LNCAP (cell line): ENCODE measurements around the gene ADAMTSL3.

Source experiments
- TF ChIP-seq, protein P1 (sequence below): fragments of 450-650 bp; IDR thresholded peaks from 2 replicates; pipeline ENCODE4 v1.5.1; 2017; ENCODE audit warnings: mild to moderate bottlenecking

The ADAMTSL3 gene

DNA sequence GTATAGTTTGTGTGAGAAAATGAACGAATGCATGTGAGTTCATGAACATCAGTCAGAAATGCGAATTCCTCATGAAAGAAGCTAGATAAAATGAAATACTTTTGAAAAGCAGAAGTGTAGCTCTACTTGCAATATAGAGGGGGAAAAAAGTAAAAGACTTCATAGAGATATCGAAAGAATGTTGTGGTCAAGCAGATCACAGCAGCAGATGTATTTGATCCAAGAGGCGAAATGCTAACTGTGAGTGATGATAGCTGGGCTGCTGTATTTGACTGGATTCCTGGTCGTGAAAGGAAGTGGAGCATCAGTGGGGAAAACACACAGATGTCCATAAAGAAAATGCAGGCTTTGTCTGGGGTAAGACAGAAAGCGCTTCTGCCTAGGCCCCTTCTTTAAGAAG, 112.4 kb downstream of the ADAMTSL3 start:
- TF ChIP-seq, protein P1, sequence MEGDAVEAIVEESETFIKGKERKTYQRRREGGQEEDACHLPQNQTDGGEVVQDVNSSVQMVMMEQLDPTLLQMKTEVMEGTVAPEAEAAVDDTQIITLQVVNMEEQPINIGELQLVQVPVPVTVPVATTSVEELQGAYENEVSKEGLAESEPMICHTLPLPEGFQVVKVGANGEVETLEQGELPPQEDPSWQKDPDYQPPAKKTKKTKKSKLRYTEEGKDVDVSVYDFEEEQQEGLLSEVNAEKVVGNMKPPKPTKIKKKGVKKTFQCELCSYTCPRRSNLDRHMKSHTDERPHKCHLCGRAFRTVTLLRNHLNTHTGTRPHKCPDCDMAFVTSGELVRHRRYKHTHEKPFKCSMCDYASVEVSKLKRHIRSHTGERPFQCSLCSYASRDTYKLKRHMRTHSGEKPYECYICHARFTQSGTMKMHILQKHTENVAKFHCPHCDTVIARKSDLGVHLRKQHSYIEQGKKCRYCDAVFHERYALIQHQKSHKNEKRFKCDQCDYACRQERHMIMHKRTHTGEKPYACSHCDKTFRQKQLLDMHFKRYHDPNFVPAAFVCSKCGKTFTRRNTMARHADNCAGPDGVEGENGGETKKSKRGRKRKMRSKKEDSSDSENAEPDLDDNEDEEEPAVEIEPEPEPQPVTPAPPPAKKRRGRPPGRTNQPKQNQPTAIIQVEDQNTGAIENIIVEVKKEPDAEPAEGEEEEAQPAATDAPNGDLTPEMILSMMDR: no peak

DNA sequence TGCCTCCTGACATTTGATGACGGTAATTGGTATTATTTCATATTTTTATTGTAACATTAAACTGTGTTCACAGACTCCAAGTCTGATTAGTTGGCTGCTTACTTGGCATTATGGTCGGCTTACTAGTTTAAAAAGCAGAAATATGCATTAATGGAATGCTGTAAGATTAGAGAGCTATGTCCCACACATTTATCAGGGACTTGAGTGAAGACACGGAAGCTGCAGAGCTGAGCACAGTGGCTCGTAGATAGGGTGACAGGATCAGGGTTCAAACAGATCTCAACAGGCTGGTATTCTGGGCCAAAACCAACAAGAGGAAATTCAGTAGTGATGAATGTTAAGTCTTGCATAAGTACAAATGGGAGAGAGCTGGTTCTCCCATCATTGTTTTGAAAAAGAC, 113.8 kb downstream of the ADAMTSL3 start:
- TF ChIP-seq, protein P1: no peak

DNA sequence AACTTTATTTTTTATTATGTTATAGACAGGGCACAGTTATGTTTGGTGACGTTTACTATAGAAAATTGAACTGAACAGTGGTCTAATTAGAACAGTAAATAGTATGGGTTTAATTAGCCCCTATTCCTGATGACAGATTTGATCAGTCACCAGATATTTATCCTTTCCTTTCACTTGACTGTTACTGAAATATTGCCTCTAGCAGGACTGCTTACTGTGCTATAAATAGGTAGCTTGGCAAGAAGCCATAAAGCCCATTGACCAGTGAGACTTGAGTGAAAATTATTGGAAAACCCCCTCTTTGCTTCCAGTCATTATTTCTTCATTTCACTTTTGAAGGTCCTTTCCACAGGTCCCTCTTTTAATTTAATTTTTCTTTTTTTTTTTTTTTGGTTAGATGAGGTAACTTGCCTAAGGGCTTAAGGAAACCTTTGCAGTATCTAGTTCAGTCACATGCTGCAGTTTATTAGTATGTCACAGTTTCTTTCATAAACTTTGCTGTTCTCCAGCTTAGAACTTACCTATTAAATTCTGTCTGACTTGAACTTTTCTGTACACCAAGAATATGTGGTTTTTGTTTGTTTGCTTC, 115.6 kb downstream of the ADAMTSL3 start:
- TF ChIP-seq, protein P1: no peak

DNA sequence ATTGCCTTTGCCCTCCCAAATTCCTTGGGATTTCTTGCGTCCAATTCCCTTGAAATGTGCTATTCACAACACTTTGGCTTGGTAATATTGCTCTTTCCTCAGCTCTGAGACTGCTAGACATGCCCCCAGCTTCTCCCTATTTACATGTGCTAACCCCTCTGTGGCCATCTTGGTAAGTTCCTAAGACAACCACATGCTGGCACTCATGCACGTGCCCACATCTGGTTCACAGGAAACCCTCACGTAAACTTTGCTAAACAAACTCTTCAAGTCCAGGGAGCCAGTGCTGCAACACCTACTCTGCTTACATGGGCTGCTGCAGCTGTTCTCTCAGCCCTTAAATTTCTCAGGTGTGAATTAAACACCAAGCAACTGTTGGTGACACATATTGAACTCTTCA, 121.8 kb downstream of the ADAMTSL3 start:
- TF ChIP-seq, protein P1: no peak

DNA sequence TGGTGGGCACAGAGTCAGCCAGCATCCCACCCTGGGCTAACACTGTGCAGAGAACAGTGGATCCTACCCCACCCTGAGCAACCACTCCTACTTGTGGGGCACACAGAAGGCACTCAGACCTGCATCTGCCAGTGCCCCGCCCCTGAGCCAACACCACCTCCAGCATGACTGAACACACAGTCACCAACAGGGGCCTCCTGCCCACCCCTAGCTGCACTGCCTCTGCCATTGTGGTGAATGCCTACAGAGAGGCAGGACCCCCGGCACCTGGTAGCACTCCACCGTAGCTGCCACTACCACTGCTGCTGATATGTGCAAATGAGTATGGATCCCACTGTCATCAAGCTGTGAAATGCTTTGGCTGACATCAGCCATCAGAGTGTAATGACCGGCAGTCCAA, 123.1 kb downstream of the ADAMTSL3 start:
- TF ChIP-seq, protein P1: no peak

DNA sequence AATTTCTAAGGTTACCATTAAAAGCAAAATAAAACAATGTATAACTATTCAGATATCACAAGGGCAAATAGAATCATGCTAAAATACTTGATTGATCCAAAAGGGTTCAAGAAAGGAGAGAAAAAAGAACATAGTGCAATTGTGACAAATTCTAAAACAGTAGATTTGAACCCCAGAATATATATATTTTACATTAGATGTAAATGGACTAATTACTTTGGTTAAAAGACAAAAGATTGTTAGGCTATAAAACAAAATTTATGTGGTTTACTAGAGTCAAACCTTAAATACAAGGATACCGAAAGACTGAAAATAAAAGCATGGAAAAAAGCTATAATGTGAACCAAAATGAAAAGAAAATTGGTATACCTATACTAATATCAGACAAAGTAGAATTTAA, 129.3 kb downstream of the ADAMTSL3 start:
- TF ChIP-seq, protein P1: no peak

DNA sequence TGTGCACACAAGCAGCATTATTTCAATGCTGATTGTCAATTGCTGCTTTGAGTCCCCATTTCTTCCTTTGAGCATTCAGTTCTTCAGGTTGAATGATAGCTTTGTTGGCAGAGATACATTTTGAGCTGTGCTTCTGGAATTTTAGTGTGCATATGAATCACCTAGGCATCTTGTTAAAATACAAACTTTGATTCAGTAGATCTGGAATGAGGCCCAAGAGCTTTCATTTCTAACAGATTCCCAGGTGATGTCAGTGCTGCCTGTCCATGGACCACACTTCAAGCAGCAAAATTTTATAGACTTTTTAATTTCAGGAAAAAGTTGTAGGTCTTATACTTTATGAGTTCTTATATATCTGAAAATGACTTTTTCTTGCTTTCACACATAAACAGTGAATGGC, 131.1 kb downstream of the ADAMTSL3 start:
- TF ChIP-seq, protein P1: no peak

DNA sequence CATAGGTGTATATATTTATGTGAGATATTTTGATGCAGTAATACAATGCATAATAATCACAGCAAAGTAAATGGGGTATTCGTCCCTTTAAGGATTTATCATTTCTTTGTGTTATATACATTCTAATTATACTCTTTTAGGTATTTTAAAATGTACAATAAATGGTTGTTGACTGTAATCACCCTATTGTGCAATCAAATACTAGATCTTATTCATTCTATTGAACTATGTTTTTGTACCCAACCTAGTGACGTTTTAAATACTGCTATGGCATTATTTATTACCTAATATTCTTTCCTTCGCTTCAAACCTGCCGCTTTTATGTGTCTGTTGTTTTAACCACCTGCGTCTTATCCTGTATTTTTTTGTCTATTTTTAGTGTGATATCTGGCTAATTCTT, 132.4 kb downstream of the ADAMTSL3 start:
- TF ChIP-seq, protein P1: no peak
